Smooth muscle cell of the brain vasculature (primary cell): ENCODE results near the gene TEX22.

Source experiments
- DNase-seq: peaks from one replicate; pipeline ENCODE4 v3.0.0-alpha.2; 2012; ENCODE audit warnings: low read depth, low spot score

The TEX22 gene

GRCh38 chr14:105455766-105456660, 57.7 kb downstream of the TEX22 start:
- DNase-seq = no peak

DNA sequence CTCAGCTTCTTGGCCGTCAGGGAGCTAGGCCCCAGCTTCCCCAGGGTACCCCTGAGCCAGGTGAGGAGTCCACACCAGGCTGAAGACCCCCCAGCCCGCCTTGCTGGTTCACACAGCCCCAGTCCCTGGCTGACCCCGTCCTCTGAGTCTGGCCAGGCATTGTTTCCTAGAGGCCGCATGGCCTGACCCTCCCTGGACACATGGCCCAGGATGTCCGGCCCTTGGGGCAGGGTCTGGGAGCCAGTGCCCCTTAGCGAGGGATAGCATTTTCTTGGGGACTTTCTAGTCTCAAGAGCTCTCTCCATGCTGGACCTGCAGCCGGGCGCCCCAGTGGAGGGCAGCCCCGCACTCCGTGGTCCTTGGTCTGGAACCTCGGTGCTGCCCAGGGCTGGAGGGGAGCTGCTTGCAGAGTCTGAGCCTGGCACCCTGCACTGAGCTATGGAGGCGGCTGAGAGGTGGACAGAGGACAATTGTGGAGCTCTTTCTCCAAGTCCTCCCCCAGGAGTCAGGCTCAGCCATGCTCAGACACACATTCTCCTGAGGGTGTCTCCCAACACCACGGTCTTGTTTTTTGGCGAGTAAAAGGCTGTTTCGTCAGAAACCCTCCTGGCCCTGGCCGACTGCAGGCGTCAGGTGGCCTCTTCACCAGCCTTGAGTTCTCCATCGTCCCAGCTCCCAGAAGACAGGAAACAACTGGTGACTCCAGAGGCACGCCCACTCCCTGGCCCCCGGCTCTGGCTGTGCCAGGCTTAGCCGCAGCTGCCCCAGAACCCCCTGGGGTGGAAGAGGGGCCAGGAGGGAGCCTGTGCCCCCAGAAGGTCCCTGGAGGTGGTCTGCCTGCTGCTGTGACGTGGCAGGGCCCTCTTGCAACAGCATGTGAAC, 58.6 kb downstream of the TEX22 start:
- DNase-seq = no peak

- no peak for DNase-seq
These were observed 59.7 kb downstream of the TEX22 start for GRCh38 chr14:105458010-105458409.

DNA sequence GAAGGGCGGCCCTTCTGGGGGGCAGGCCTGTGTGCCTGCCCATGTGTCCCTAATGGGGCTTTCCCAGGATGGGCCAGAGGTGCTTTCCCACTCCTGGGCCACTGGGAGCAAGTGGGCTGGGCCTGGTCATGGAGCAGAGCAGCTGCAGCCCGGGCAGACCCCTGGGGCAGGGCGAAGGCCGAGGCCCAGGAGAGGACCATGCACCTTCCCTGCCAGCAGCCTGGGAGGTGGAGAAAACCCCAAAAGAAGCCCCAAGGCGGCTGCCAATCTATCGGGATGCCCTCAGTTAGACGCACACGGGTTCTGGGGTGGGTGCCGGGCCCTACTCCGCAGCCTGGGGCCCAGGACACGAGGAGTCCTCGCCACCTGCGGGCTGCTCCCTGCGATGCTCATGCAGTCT, 60.2 kb downstream of the TEX22 start:
- DNase-seq = no peak

GRCh38 chr14:105460116-105460515, 61.8 kb downstream of the TEX22 start:
- no peak for DNase-seq

- DNase-seq = no peak
These were observed 62.3 kb downstream of the TEX22 start for GRCh38 chr14:105460616-105461015.

- no peak for DNase-seq
These were observed 63.6 kb downstream of the TEX22 start for GRCh38 chr14:105461903-105462302.
